Common myeloid progenitor, CD34-positive (primary cell): ENCODE measurements around the gene CD7.

Experiments
- CTCF ChIA-PET: fragments of 350-600 bp; sonication (Branson Sonifier 250); formaldehyde crosslinking; loops from one replicate; lab custom pipeline; 2021; ENCODE audit warnings: antibody characterized with exemption; lab: Charles Lee
- POLR2A ChIA-PET: fragments of 350-600 bp; sonication (Branson Sonifier 250); formaldehyde crosslinking; loops from one replicate; lab custom pipeline; 2021; ENCODE audit warnings: antibody characterized with exemption; lab: Charles Lee
- DNase-seq, 3 donors: peaks; one replicate each; pipeline versions ENCODE4 v3.0.0 to v3.0.0-alpha.2; 2013
- H3K27ac ChIP-seq, 2 experiments: 1 replicate in 1 of 2; 2 replicates in 1 of 2; pipeline ENCODE4 v1.7.0; 2013; ENCODE audit warnings: inconsistent platforms in 2 of 2, low read length in 2 of 2, mild to moderate bottlenecking in 2 of 2, low read depth in 1 of 2, moderate library complexity in 1 of 2; ENCODE audit not compliant: severe bottlenecking in 2 of 2, insufficient read depth in 1 of 2, poor library complexity in 1 of 2
- H3K27me3 ChIP-seq, 5 experiments: replicated peaks in 2 of 5; 1 replicate in 3 of 5; 2 replicates in 2 of 5; pipeline versions ENCODE4 v1.6.1 to v1.7.0; 2013; ENCODE audit warnings: low read length in 4 of 5, mild to moderate bottlenecking in 2 of 5, moderate library complexity in 2 of 5, inconsistent platforms in 1 of 5; ENCODE audit not compliant: insufficient read depth in 5 of 5, control insufficient read depth in 4 of 5
- H3K36me3 ChIP-seq, 4 experiments: 1 replicate in 2 of 4; 2 replicates in 2 of 4; pipeline versions ENCODE4 v1.6.1 to v1.7.0; 2013; ENCODE audit warnings: low read length in 3 of 4, control low read depth in 1 of 4, mild to moderate bottlenecking in 1 of 4; ENCODE audit not compliant: control insufficient read depth in 4 of 4, insufficient read depth in 4 of 4
- H3K4me1 ChIP-seq, 4 experiments: 1 replicate in 3 of 4; 2 replicates in 1 of 4; pipeline versions ENCODE4 v1.6.1 to v1.7.1; 2013; ENCODE audit warnings: low read length in 3 of 4, mild to moderate bottlenecking in 3 of 4, control low read depth in 1 of 4, inconsistent platforms in 1 of 4, moderate library complexity in 1 of 4; ENCODE audit not compliant: control insufficient read depth in 4 of 4, insufficient read depth in 4 of 4; ENCODE audit errors: control extremely low read depth in 1 of 4
- H3K4me3 ChIP-seq, 7 experiments: 1 replicate in 4 of 7; 2 replicates in 3 of 7; pipeline versions ENCODE4 v1.5.1 to v1.7.0; 2013; ENCODE audit warnings: mild to moderate bottlenecking in 7 of 7, low read length in 6 of 7, moderate library complexity in 6 of 7, inconsistent platforms in 2 of 7, low read depth in 2 of 7, control low read depth in 1 of 7; ENCODE audit not compliant: insufficient read depth in 4 of 7, control insufficient read depth in 1 of 7; ENCODE audit errors: extremely low read depth in 1 of 7
- H3K9me3 ChIP-seq, 5 experiments: 1 replicate in 4 of 5; 2 replicates in 1 of 5; pipeline versions ENCODE4 v1.6.1 to v1.7.1; 2013; ENCODE audit warnings: low read length in 4 of 5, mild to moderate bottlenecking in 2 of 5, inconsistent platforms in 1 of 5, low read depth in 1 of 5, moderate library complexity in 1 of 5; ENCODE audit not compliant: control insufficient read depth in 4 of 5, insufficient read depth in 2 of 5; ENCODE audit errors: control extremely low read depth in 1 of 5
- WGBS: methylation state at CpG from one replicate; pipeline ENCODE4 v1.1.5; 2013; ENCODE audit not compliant: insufficient coverage; 5-methylcytosine and 5-hydroxymethylcytosine counted together

CD7 gene

GRCh38 chr17:82292251-82293154, 24.9 kb downstream of the CD7 start:
- Histone ChIP-seq H3K4me3 (peak overlapping the region; percentile 53 to 85 (median 79)), H3K9me3 (no peaks in the 10 kb centered on the region), H3K27me3 (no peaks in the 10 kb centered on the region), H3K4me1 (peaks cover 7 to 38% (median 37%) of the 10 kb centered on the region in 4 experiments), H3K36me3 (no peaks in the 10 kb centered on the region), H3K27ac (peak overlapping the region; percentile 83 to 92)
- POLR2A ChIA-PET: interaction anchor here (0.9 to 2.8 kb wide), 9 partner anchors 9 to 50 kb away, joined by 3 to 20 read pairs (median 5); partner anchors contain the start of gene CSNK1D
- CTCF ChIA-PET: interaction anchor here (0.7 to 3.0 kb wide), 6 partner anchors 8 to 30 kb away, joined by 3 to 10 read pairs (median 4); no protein-coding TSS in a partner anchor
- 4% methylated on average over 79 of the region's 86 CpGs for WGBS
- peak; percentile 97 to 99 (median 98) for DNase-seq

- WGBS: 89% methylated on average over 14 of the region's 19 CpGs
- H3K27ac ChIP-seq: peak overlapping the region; percentile 83 to 92
Measured at GRCh38 chr17:82291582-82292250, 25.7 kb downstream of the CD7 start.

GRCh38 chr17:82287868-82288801, 29.3 kb downstream of the CD7 start:
- POLR2A ChIA-PET: interaction anchor here (1.2 kb wide), 1 partner anchor 14 kb away, joined by 4 read pairs; the partner anchor contains the start of gene CSNK1D
- 92% methylated on average over 16 of the region's 19 CpGs for WGBS
- CTCF ChIA-PET: interaction anchor here (1.1 kb wide), 1 partner anchor 9 kb away, joined by 4 read pairs; no protein-coding TSS in a partner anchor
- peaks cover 0 to 3% (median 0%) of the 10 kb centered on the region in 5 experiments for H3K9me3 ChIP-seq
- H3K27me3 ChIP-seq: no peaks in the 10 kb centered on the region
- no peak for DNase-seq
- peaks cover 3 to 18% (median 14%) of the 10 kb centered on the region in 4 experiments for H3K4me1 ChIP-seq
- H3K4me3 ChIP-seq: no peak overlapping the region
- no peaks in the 10 kb centered on the region for H3K36me3 ChIP-seq
- H3K27ac ChIP-seq: peak overlapping the region in 1 of 2 experiments; percentile 59

More at GRCh38 chr17:82291582-82292250, 25.7 kb downstream of the CD7 start:
- ChIA-PET POLR2A (interaction anchor here (0.9 to 2.8 kb wide), 7 partner anchors 8 to 49 kb away, joined by 3 to 20 read pairs (median 7); partner anchors contain the start of gene CSNK1D), CTCF (interaction anchor here (0.8 to 3.0 kb wide), 6 partner anchors 8 to 15 kb away, joined by 3 to 10 read pairs (median 4); no protein-coding TSS in a partner anchor)
- H3K36me3 ChIP-seq: no peaks in the 10 kb centered on the region
- H3K4me1 ChIP-seq: peaks cover 7 to 30% (median 29%) of the 10 kb centered on the region in 4 experiments
- peak overlapping the region in 6 of 7 experiments; percentile 53 to 85 (median 80) for H3K4me3 ChIP-seq
- H3K27me3 ChIP-seq: no peaks in the 10 kb centered on the region
- peaks cover 0 to 3% (median 0%) of the 10 kb centered on the region in 5 experiments for H3K9me3 ChIP-seq
- DNase-seq: no peak

- Histone ChIP-seq H3K4me3 (no peak overlapping the region), H3K4me1 (peaks cover 3 to 19% (median 14%) of the 10 kb centered on the region in 4 experiments), H3K36me3 (no peaks in the 10 kb centered on the region), H3K27ac (peak overlapping the region in 1 of 2 experiments; percentile 59), H3K27me3 (no peaks in the 10 kb centered on the region), H3K9me3 (peaks cover 0 to 3% (median 0%) of the 10 kb centered on the region in 5 experiments)
- POLR2A ChIA-PET: interaction anchor here (1.2 kb wide), 1 partner anchor 13 kb away, joined by 4 read pairs; the partner anchor contains the start of gene CSNK1D
- CTCF ChIA-PET: interaction anchor here (1.1 kb wide), 1 partner anchor 10 kb away, joined by 4 read pairs; no protein-coding TSS in a partner anchor
- DNase-seq: no peak
- WGBS: 100% methylated on average over 3 of the region's 9 CpGs
Measured at GRCh38 chr17:82287013-82287867, 30.2 kb downstream of the CD7 start.

- ChIA-PET POLR2A (no interaction called here), CTCF (interaction anchor here (1.0 to 2.6 kb wide), 3 partner anchors 10 to 43 kb away, joined by 3 to 9 read pairs (median 4); no protein-coding TSS in a partner anchor)
- peaks cover 0 to 19% (median 11%) of the 10 kb centered on the region in 4 experiments for H3K4me1 ChIP-seq
- H3K27me3 ChIP-seq: no peaks in the 10 kb centered on the region
- DNase-seq: no peak
- no peaks in the 10 kb centered on the region for H3K36me3 ChIP-seq
- H3K4me3 ChIP-seq: no peak overlapping the region
- peaks cover 0 to 3% (median 0%) of the 10 kb centered on the region in 5 experiments for H3K9me3 ChIP-seq
- no peak overlapping the region for H3K27ac ChIP-seq
- 94% methylated on average over 7 of the region's 8 CpGs for WGBS
Measured at GRCh38 chr17:82285141-82285540, 32.3 kb downstream of the CD7 start.
